GM13976 (cell line): Measurements from ENCODE around the gene LSAMP.
"Not testable (repeated sequence)": the region's sequence is repeated elsewhere in the genome, so short reads cannot be mapped to it uniquely, and the experiment has no call there.

Experiments
- DNase-seq: peaks from one replicate; pipeline ENCODE4 v3.0.0; 2012; ENCODE audit warnings: low spot score
- CTCF ChIP-seq: IDR thresholded peaks from 2 replicates; pipeline ENCODE4 v1.5.1; 2012; ENCODE audit warnings: borderline replicate concordance, mild to moderate bottlenecking; ENCODE audit not compliant: insufficient read depth; ENCODE audit errors: extremely low read depth, missing control alignments, control extremely low read depth
- in situ Hi-C: fragments of 300-500 bp; cut with MboI; formaldehyde crosslinking; loops from one replicate; pipeline ENCODE4 v1.12.0; 2022; ENCODE audit warnings: low sequenced_read_pairs, mixed read lengths, inconsistent platforms; ENCODE audit not compliant: unreplicated experiment

The LSAMP gene

GRCh38 chr3:115772951-115773350 is 672.3 kb downstream of the LSAMP start:
- no peak for TF ChIP-seq CTCF
- in situ Hi-C loops = no loop called here
- DNase-seq = no peak

- no peak for DNase-seq
- in situ Hi-C loops = no loop called here
- no peak for TF ChIP-seq CTCF
Observed at GRCh38 chr3:115768661-115769060, 676.6 kb downstream of the LSAMP start.

GRCh38 chr3:115766587-115767482 is 678.5 kb downstream of the LSAMP start:
- TF ChIP-seq CTCF = no peak
- no peak for DNase-seq
- in situ Hi-C loops = no loop called here

- no peak for DNase-seq
- TF ChIP-seq CTCF = no peak
- in situ Hi-C loops = no loop called here
Observed at GRCh38 chr3:115761927-115762305, 683.4 kb downstream of the LSAMP start.

- no peak for TF ChIP-seq CTCF
- no peak for DNase-seq
- in situ Hi-C loops = no loop called here
Observed at GRCh38 chr3:115760716-115761115, 684.6 kb downstream of the LSAMP start.

- no peak for TF ChIP-seq CTCF
- in situ Hi-C loops = no loop called here
- DNase-seq = no peak
Observed at GRCh38 chr3:115758076-115758763, 687.1 kb downstream of the LSAMP start.

GRCh38 chr3:115752978-115753377 is 692.3 kb downstream of the LSAMP start:
- in situ Hi-C loops = not testable (repeated sequence)

More at GRCh38 chr3:115752978-115753377, 692.3 kb downstream of the LSAMP start:
- DNase-seq = not testable (repeated sequence)
